ENCODE data around the gene RTRAF. TPM values are rescaled to one million over a fixed set of nuclear protein-coding genes. Genes with fewer than 3 reads are reported as not detected.

RTRAF gene
- total RNA-seq, 3 donors from 2014 or later (not counting 1 experiment from before 2014, with no cell fraction given) = 84.3 to 96.5 (median 92.7) TPM

GRCh38 chr14:52049721-52050588, 60.6 kb downstream of the RTRAF start:
- intact Hi-C loops (cut with micrococcal nuclease) = no loop called here
- no peaks in the 10 kb centered on the region for H3K36me3 Mint-ChIP-seq
- no peak overlapping the region for H3K4me3 Mint-ChIP-seq
- no peaks in the 10 kb centered on the region for H3K9me3 Mint-ChIP-seq
- ATAC-seq = no peak
- Histone ChIP-seq H3K9me3 (ENCODE audit: control insufficient read depth, insufficient read depth, low read length) (no peaks in the 10 kb centered on the region), H3K36me3 (ENCODE audit: control insufficient read depth, insufficient read depth, low read length) (no peaks in the 10 kb centered on the region), H3K27ac (ENCODE audit: low read length) (no peak overlapping the region), H3K4me1 (ENCODE audit: control insufficient read depth, insufficient read depth, low read length) (no peaks in the 10 kb centered on the region), H3K4me3 (ENCODE audit: low read length) (no peak overlapping the region), H3K27me3 (ENCODE audit: control insufficient read depth, insufficient read depth, low read length) (no peaks in the 10 kb centered on the region)
- no peak for DNase-seq
- WGBS (ENCODE audit: insufficient coverage) = 74% methylated on average over 6 of the region's 6 CpGs
- H3K27me3 Mint-ChIP-seq (ENCODE audit: low read depth in 2 of 2) = peaks cover 8 to 25% of the 10 kb centered on the region in 2 donors
- TF ChIP-seq CTCF (IDR thresholded peaks at IDR 0.05) = no peak
- peaks cover 0 to 8% of the 10 kb centered on the region in 2 donors for H3K4me1 Mint-ChIP-seq
- no peak overlapping the region for H3K27ac Mint-ChIP-seq

GRCh38 chr14:52051251-52051650, 61.9 kb downstream of the RTRAF start:
- H3K36me3 ChIP-seq (ENCODE audit: control insufficient read depth, insufficient read depth, low read length) = no peaks in the 10 kb centered on the region
- Mint-ChIP-seq H3K27me3 (ENCODE audit: low read depth in 2 of 2) (peaks cover 14 to 36% of the 10 kb centered on the region in 2 donors), H3K36me3 (no peaks in the 10 kb centered on the region), H3K4me3 (no peak overlapping the region), H3K4me1 (peaks cover 0 to 8% of the 10 kb centered on the region in 2 donors), H3K27ac (no peak overlapping the region), H3K9me3 (no peaks in the 10 kb centered on the region)
- DNase-seq (no peak), ATAC-seq (no peak)
- H3K27ac ChIP-seq (ENCODE audit: low read length) = no peak overlapping the region
- 83% methylated on average over 3 of the region's 3 CpGs for WGBS (ENCODE audit: insufficient coverage)
- intact Hi-C loops (cut with micrococcal nuclease) = no loop called here
- no peak for TF ChIP-seq CTCF (IDR thresholded peaks at IDR 0.05)
- H3K4me3 ChIP-seq (ENCODE audit: low read length) = no peak overlapping the region
- H3K4me1 ChIP-seq (ENCODE audit: control insufficient read depth, insufficient read depth, low read length) = no peaks in the 10 kb centered on the region
- no peaks in the 10 kb centered on the region for H3K27me3 ChIP-seq (ENCODE audit: control insufficient read depth, insufficient read depth, low read length)
- H3K9me3 ChIP-seq (ENCODE audit: control insufficient read depth, insufficient read depth, low read length) = no peaks in the 10 kb centered on the region

- Mint-ChIP-seq H3K4me3 (no peak overlapping the region), H3K27me3 (ENCODE audit: low read depth in 2 of 2) (peaks cover 14 to 36% of the 10 kb centered on the region in 2 donors), H3K27ac (no peak overlapping the region), H3K4me1 (peaks cover 0 to 8% of the 10 kb centered on the region in 2 donors), H3K9me3 (no peaks in the 10 kb centered on the region), H3K36me3 (no peaks in the 10 kb centered on the region)
- no peak overlapping the region for H3K4me3 ChIP-seq (ENCODE audit: low read length)
- TF ChIP-seq CTCF (IDR thresholded peaks at IDR 0.05) = no peak
- 100% methylated on average over 1 of the region's 2 CpGs for WGBS (ENCODE audit: insufficient coverage)
- no peaks in the 10 kb centered on the region for H3K27me3 ChIP-seq (ENCODE audit: control insufficient read depth, insufficient read depth, low read length)
- no peaks in the 10 kb centered on the region for H3K9me3 ChIP-seq (ENCODE audit: control insufficient read depth, insufficient read depth, low read length)
- DNase-seq (no peak), ATAC-seq (no peak)
- H3K27ac ChIP-seq (ENCODE audit: low read length) = no peak overlapping the region
- intact Hi-C loops (cut with micrococcal nuclease) = no loop called here
- no peaks in the 10 kb centered on the region for H3K4me1 ChIP-seq (ENCODE audit: control insufficient read depth, insufficient read depth, low read length)
- no peaks in the 10 kb centered on the region for H3K36me3 ChIP-seq (ENCODE audit: control insufficient read depth, insufficient read depth, low read length)
These were observed 62.5 kb downstream of the RTRAF start for GRCh38 chr14:52051871-52052270.

Data from natural killer cell (primary cell).